Measurements from ENCODE around the gene ABCA1. TPM values are rescaled to one million over a fixed set of nuclear protein-coding genes. Genes with fewer than 3 reads are reported as not detected.

ABCA1 gene
- total and polyA plus RNA-seq, 10 of the 15 experiments (the other 5 are each of a cell fraction or from before 2014, with no cell fraction given) = 0.01 to 0.56 (median 0.16) TPM

- ChIA-PET RAD21 (ENCODE audit: unreplicated experiment) (no interaction called here), CTCF (interaction anchor here (1.8 kb wide), 1 partner anchor 188 kb away, joined by 4 read pairs; no protein-coding TSS in a partner anchor), POLR2A (interaction anchor here (0.6 to 1.0 kb wide), 2 partner anchors 15 to 17 kb away, joined by 4 to 6 read pairs; no protein-coding TSS in a partner anchor), SMC1A (ENCODE audit: uncharacterized antibody, unreplicated experiment) (interaction anchor here (1.7 kb wide), 1 partner anchor 12 kb away, joined by 3 read pairs; no protein-coding TSS in a partner anchor)
- ATAC-seq (peak; percentile 100), FAIRE-seq (no peak), DNase-seq (ENCODE audit: low read depth, low spot score) (no peak)
- H3K4me1 ChIP-seq (ENCODE audit: control insufficient read depth, insufficient read depth, low read length) = peaks cover 4% of the 10 kb centered on the region
- no TSS peak for BruUV-seq (replicated peaks)
- 12% methylated on average over 45 of the region's 50 CpGs for WGBS (ENCODE audit: insufficient coverage, insufficient replicate concordance, low lambda C conversion rate, missing lambda C conversion rate)
- intact Hi-C loops (cut with micrococcal nuclease; ENCODE audit: unreplicated experiment) = loop anchor here (2.0 kb wide), 1 partner anchor 42 kb away; no protein-coding TSS in a partner anchor
- peak overlapping the region; percentile 91 for H3K4me2 ChIP-seq (ENCODE audit: control insufficient read depth, insufficient read depth)
- peak overlapping the region; percentile 52 for H3K27ac ChIP-seq (ENCODE audit: control insufficient read depth, insufficient read depth)
- H4K20me1 ChIP-seq (ENCODE audit: control insufficient read depth, insufficient read depth) = no peaks in the 10 kb centered on the region
- H2AFZ ChIP-seq (ENCODE audit: control insufficient read depth, low read depth, low read length) = peak overlapping the region; percentile 100
- 0 out of 2 replicates have a peak overlapping the region, but pooled peaks have one; percentile 35 for H3K9ac ChIP-seq (ENCODE audit: control insufficient read depth, insufficient read depth, low read length)
- H3K9me3 ChIP-seq (replicated peaks; ENCODE audit: control insufficient read depth, insufficient read depth, low read length) = no peaks in the 10 kb centered on the region; the same call in 2 of the 3 replicates
- no peaks in the 10 kb centered on the region for H3K36me3 ChIP-seq (ENCODE audit: control insufficient read depth in 2 of 2, insufficient read depth in 2 of 2, low read length in 1 of 2)
- H3K79me2 ChIP-seq (ENCODE audit: control insufficient read depth, insufficient read depth, low read length) = no peaks in the 10 kb centered on the region
- peak overlapping the region; percentile 63 for H3K4me3 ChIP-seq
- H3K27me3 ChIP-seq (replicated peaks in 1 of 2; ENCODE audit: control insufficient read depth in 2 of 2, insufficient read depth in 2 of 2, low read length in 1 of 2) = 0 out of 4 replicates have a peak, but pooled peaks cover 0 to 2% of the 10 kb centered on the region in 2 experiments
- in situ Hi-C loops (cut with MboI) = no loop called here
- no peak for TF ChIP-seq CREB1 (IDR thresholded peaks at IDR 0.05; ENCODE audit: low read depth)
- TF ChIP-seq ESRRA (IDR thresholded peaks at IDR 0.05; ENCODE audit: low read length) = no peak
- TF ChIP-seq BHLHE40 (IDR thresholded peaks at IDR 0.05; ENCODE audit: borderline replicate concordance in 1 of 2, low read depth in 2 of 2, low read length in 1 of 2) = peak in 1 of 2 experiments; percentile 61; a peak in 2 of 4 replicates
- no peak for TF ChIP-seq ZNF687 (IDR thresholded peaks at IDR 0.05)
- peak; percentile 86 for TF ChIP-seq SIX5 (IDR thresholded peaks at IDR 0.05; ENCODE audit: low read depth, low read length, severe bottlenecking)
- no peak for TF ChIP-seq CTCF (IDR thresholded peaks at IDR 0.05 in 2 of 3, conservative IDR thresholded peaks at IDR 0.05 in 1 of 3; ENCODE audit: control insufficient read depth in 2 of 3, extremely low read depth in 1 of 3, insufficient read depth in 1 of 3, low read depth in 3 of 3, low read length in 3 of 3)
- no peak for TF ChIP-seq JUNB (IDR thresholded peaks at IDR 0.05)
- no peak for TF ChIP-seq ZNF217 (IDR thresholded peaks at IDR 0.05)
- TF ChIP-seq STAT1 (conservative IDR thresholded peaks at IDR 0.05) = no peak
- TF ChIP-seq STAT3 (IDR thresholded peaks at IDR 0.05; ENCODE audit: low read depth, low read length) = no peak
- TF ChIP-seq MYB (IDR thresholded peaks at IDR 0.05; ENCODE audit: borderline replicate concordance, low read depth, low read length) = no peak
- no peak for TF ChIP-seq SMARCA5 (IDR thresholded peaks at IDR 0.05)
- no peak for TF ChIP-seq ZZZ3 (IDR thresholded peaks at IDR 0.05; ENCODE audit: control insufficient read depth, insufficient read length, low read depth)
- TF ChIP-seq FOS (IDR thresholded peaks at IDR 0.05; ENCODE audit: borderline replicate concordance, extremely low read depth, insufficient read length) = no peak
These were observed 40.3 kb upstream of the ABCA1 start for GRCh38 chr9:104968025-104968982.
